A549 treated with RU486 at 1 μM for 4 hours (cell line): ENCODE measurements around the gene CADM1. TPM values are rescaled to one million over a fixed set of nuclear protein-coding genes. Genes with fewer than 3 reads are reported as not detected.

ENCODE experiments used
- total RNA-seq: library from RNA; stranded (reverse); fragments of 200-300 nt; extraction: Qiagen RNA extraction; gene quantifications from 5 replicates; pipeline ENCODE4 v1.2.3, GENCODE V29; 2022; ENCODE audit warnings: low read depth

Gene CADM1
- total RNA-seq = 21.2 to 24.5 TPM (median 22.0 TPM) in 5 replicates

GRCh38 chr11:115504276-115505158 lies at the start of gene CADM1:
TSS of gene CADM1 (minus strand) at chr11:115504415.

